Measurements from ENCODE around the gene CD69. TPM values are rescaled to one million over a fixed set of nuclear protein-coding genes. Genes with fewer than 3 reads are reported as not detected.

CD69 gene
- total and polyA plus RNA-seq, 2 donors (not counting 3 experiments of a cell fraction or from before 2014, with no cell fraction given), result 0.49 to 4.4 TPM

GRCh38 chr12:9727813-9728212 is 32.9 kb downstream of the CD69 start:
- peaks cover 9% of the 10 kb centered on the region for H3K4me1 ChIP-seq (ENCODE audit: control insufficient read depth, extremely low read depth, insufficient read depth, low read length)
- no peaks in the 10 kb centered on the region for H3K79me2 ChIP-seq (ENCODE audit: control insufficient read depth, insufficient read depth, low read length)
- no peak overlapping the region for H3K4me3 ChIP-seq (replicated peaks in 1 of 3; ENCODE audit: insufficient read depth in 1 of 3, low read depth in 1 of 3, low read length in 3 of 3)
- no peak overlapping the region for H3K27ac ChIP-seq (ENCODE audit: insufficient read depth, low read depth, low read length)
- no peaks in the 10 kb centered on the region for H3K9me3 ChIP-seq (replicated peaks; ENCODE audit: control insufficient read depth, insufficient read depth, low read length)
- DNase-seq (ENCODE audit: low read depth, low spot score) (peak; percentile 12), FAIRE-seq (peak; percentile 4)
- BruUV-seq (replicated peaks), result no TSS peak
- H3K9ac ChIP-seq (replicated peaks; ENCODE audit: extremely low read depth, insufficient read depth, low read length), result no peak overlapping the region
- no peak overlapping the region for H2AFZ ChIP-seq (ENCODE audit: low read depth, low read length)
- no peaks in the 10 kb centered on the region for H3K27me3 ChIP-seq (ENCODE audit: control insufficient read depth in 2 of 2, insufficient read depth in 2 of 2, low read length in 2 of 2)
- CTCF ChIA-PET, result interaction anchor here (1.7 to 2.5 kb wide), 2 partner anchors 15 to 23 kb away, joined by 7 to 8 read pairs; no protein-coding TSS in a partner anchor
- H3K9me1 ChIP-seq (replicated peaks; ENCODE audit: control insufficient read depth, extremely low read depth, insufficient read depth, low read length), result no peaks in the 10 kb centered on the region
- H4K20me1 ChIP-seq (replicated peaks; ENCODE audit: control insufficient read depth, extremely low read depth, insufficient read depth, low read length), result no peaks in the 10 kb centered on the region
- intact Hi-C loops (cut with micrococcal nuclease), result no loop called here
- POLR2A ChIA-PET, result no interaction called here
- H3K36me3 ChIP-seq (ENCODE audit: control insufficient read depth in 2 of 2, extremely low read depth in 1 of 2, insufficient read depth in 2 of 2, low read length in 2 of 2), result no peaks in the 10 kb centered on the region
- no peak for TF ChIP-seq MYC (IDR thresholded peaks at IDR 0.05; ENCODE audit: low read depth, low read length)
- TF ChIP-seq FOS (IDR thresholded peaks at IDR 0.05; ENCODE audit: borderline replicate concordance, insufficient read depth, low read length), result peak; percentile 60
- dilution Hi-C loops (cut with MboI; ENCODE audit: extremely low pct_ligation_motif_present, low sequenced_read_pairs), result no loop called here
- H3K4me2 ChIP-seq (ENCODE audit: insufficient read depth, low read length), result peak overlapping the region; percentile 3

- H3K79me2 ChIP-seq (ENCODE audit: control insufficient read depth, insufficient read depth, low read length), result no peaks in the 10 kb centered on the region
- BruUV-seq (replicated peaks), result no TSS peak
- dilution Hi-C loops (cut with MboI; ENCODE audit: extremely low pct_ligation_motif_present, low sequenced_read_pairs), result no loop called here
- H3K4me2 ChIP-seq (ENCODE audit: insufficient read depth, low read length), result no peak overlapping the region
- intact Hi-C loops (cut with micrococcal nuclease), result no loop called here
- FAIRE-seq, result no peak
- no peak overlapping the region for H3K4me3 ChIP-seq (replicated peaks in 1 of 3; ENCODE audit: insufficient read depth in 1 of 3, low read depth in 1 of 3, low read length in 3 of 3)
- peaks cover 32% of the 10 kb centered on the region for H3K4me1 ChIP-seq (ENCODE audit: control insufficient read depth, extremely low read depth, insufficient read depth, low read length)
- no peak overlapping the region for H3K9ac ChIP-seq (replicated peaks; ENCODE audit: extremely low read depth, insufficient read depth, low read length)
- H3K36me3 ChIP-seq (ENCODE audit: control insufficient read depth in 2 of 2, extremely low read depth in 1 of 2, insufficient read depth in 2 of 2, low read length in 2 of 2), result no peaks in the 10 kb centered on the region
- TF ChIP-seq JUN (IDR thresholded peaks at IDR 0.05; ENCODE audit: borderline replicate concordance, insufficient read depth, insufficient read length, low read depth) (no peak), POLR2AphosphoS5 (IDR thresholded peaks at IDR 0.05; ENCODE audit: insufficient read depth, low read depth, low read length) (no peak), EZH2 (IDR thresholded peaks at IDR 0.05; ENCODE audit: borderline replicate concordance, low read depth, low read length, severe bottlenecking) (no peak), FOS (IDR thresholded peaks at IDR 0.05; ENCODE audit: borderline replicate concordance, insufficient read depth, low read length) (no peak), MAX (IDR thresholded peaks at IDR 0.05; ENCODE audit: insufficient read depth, insufficient read length) (no peak), POLR2A (IDR thresholded peaks at IDR 0.05; ENCODE audit: low read depth, low read length) (no peak), CTCF (IDR thresholded peaks at IDR 0.05; ENCODE audit: extremely low read depth in 1 of 2, insufficient read depth in 1 of 2, low read depth in 1 of 2, low read length in 2 of 2) (no peak), GATA2 (IDR thresholded peaks at IDR 0.05; ENCODE audit: insufficient read depth, insufficient read length, low read depth, low read length) (no peak), MYC (IDR thresholded peaks at IDR 0.05; ENCODE audit: low read depth, low read length) (no peak)
- no peaks in the 10 kb centered on the region for H4K20me1 ChIP-seq (replicated peaks; ENCODE audit: control insufficient read depth, extremely low read depth, insufficient read depth, low read length)
- DNase-seq (ENCODE audit: low read depth, low spot score), result no peak
- CTCF ChIA-PET, result interaction anchor here (1.0 to 1.7 kb wide), 4 partner anchors 17 to 89 kb away, joined by 3 to 5 read pairs (median 4); no protein-coding TSS in a partner anchor
- peak overlapping the region; percentile 33 for H2AFZ ChIP-seq (ENCODE audit: low read depth, low read length)
- no peaks in the 10 kb centered on the region for H3K27me3 ChIP-seq (ENCODE audit: control insufficient read depth in 2 of 2, insufficient read depth in 2 of 2, low read length in 2 of 2)
- no peaks in the 10 kb centered on the region for H3K9me1 ChIP-seq (replicated peaks; ENCODE audit: control insufficient read depth, extremely low read depth, insufficient read depth, low read length)
- H3K9me3 ChIP-seq (replicated peaks; ENCODE audit: control insufficient read depth, insufficient read depth, low read length), result no peaks in the 10 kb centered on the region
- POLR2A ChIA-PET, result no interaction called here
- H3K27ac ChIP-seq (ENCODE audit: insufficient read depth, low read depth, low read length), result no peak overlapping the region
Measured at GRCh38 chr12:9725213-9725870, 35.4 kb downstream of the CD69 start.

Measured in endothelial cell of umbilical vein (primary cell).